ENCODE data around the gene LAMA2.
A peak's percentile ranks its signal among the peaks of the same experiment; 100 is the strongest.

DNA sequence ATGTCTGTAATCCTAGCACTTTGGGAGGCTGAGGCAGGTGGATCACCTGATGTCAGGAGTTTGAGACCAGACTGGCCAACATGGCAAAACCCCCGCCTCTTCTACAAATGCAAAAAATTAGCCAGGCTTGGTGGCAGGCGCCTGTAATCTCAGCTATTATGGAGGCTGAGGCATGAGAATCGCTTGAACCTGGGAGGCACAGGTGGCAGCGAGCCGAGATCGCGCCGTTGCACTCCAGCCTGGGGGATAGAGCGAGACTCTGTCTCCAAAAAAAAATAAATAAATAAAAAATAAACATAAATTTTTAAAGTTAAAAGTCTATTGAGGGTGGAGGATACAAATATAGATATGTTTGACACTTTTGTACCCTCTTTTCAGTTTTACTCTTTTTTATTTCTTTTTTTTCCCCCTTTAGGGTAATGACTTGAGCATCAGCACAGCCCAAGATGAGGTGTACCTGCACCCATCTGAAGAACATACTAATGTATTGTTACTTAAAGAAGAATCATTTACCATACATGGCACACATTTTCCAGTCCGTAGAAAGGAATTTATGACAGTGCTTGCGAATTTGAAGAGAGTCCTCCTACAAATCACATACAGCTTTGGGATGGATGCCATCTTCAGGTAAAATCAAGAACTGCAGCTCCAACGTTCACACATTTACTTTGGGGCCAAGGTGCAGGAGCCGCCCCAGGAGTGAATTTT lies 368.9 kb downstream of the LAMA2 start:
- TF ChIP-seq, protein P1, sequence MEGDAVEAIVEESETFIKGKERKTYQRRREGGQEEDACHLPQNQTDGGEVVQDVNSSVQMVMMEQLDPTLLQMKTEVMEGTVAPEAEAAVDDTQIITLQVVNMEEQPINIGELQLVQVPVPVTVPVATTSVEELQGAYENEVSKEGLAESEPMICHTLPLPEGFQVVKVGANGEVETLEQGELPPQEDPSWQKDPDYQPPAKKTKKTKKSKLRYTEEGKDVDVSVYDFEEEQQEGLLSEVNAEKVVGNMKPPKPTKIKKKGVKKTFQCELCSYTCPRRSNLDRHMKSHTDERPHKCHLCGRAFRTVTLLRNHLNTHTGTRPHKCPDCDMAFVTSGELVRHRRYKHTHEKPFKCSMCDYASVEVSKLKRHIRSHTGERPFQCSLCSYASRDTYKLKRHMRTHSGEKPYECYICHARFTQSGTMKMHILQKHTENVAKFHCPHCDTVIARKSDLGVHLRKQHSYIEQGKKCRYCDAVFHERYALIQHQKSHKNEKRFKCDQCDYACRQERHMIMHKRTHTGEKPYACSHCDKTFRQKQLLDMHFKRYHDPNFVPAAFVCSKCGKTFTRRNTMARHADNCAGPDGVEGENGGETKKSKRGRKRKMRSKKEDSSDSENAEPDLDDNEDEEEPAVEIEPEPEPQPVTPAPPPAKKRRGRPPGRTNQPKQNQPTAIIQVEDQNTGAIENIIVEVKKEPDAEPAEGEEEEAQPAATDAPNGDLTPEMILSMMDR (IDR thresholded peaks at IDR 0.05; ENCODE audit: poor library complexity), result peak; percentile 83
- TF ChIP-seq EZH2 (IDR thresholded peaks at IDR 0.05; ENCODE audit: borderline replicate concordance) (no peak), EZH2phosphoT487 (IDR thresholded peaks at IDR 0.05; ENCODE audit: low read depth, severe bottlenecking, unreplicated experiment) (no peak)
